Activated T-cell treated with anti-CD3 and anti-CD28 coated beads for 1 hour (primary cell): ENCODE measurements around the gene C11orf54.

Experiments used
- DNase-seq: peaks from one replicate; pipeline ENCODE4 v3.0.0-alpha.2; 2020; ENCODE audit warnings: low read depth

C11orf54 gene

GRCh38 chr11:93741094-93741881 lies at the start of gene C11orf54, which contains the start of gene TAF1D:
TSS of gene C11orf54 (plus strand) at chr11:93741672. CDS start at chr11:93747394, 5,722 bp downstream.
TSS of gene TAF1D (minus strand) at chr11:93741495. CDS start at chr11:93739304, 2,191 bp downstream.
- peak; percentile 91 for DNase-seq

GRCh38 chr11:93694109-93694508 lies 47.4 kb upstream of the C11orf54 start:
- DNase-seq = no peak

- DNase-seq = no peak
These were observed 46.9 kb upstream of the C11orf54 start for GRCh38 chr11:93694557-93694956.

GRCh38 chr11:93697611-93698010 lies 43.9 kb upstream of the C11orf54 start:
- no peak for DNase-seq

GRCh38 chr11:93700830-93701229 lies 40.6 kb upstream of the C11orf54 start:
- no peak for DNase-seq

- no peak for DNase-seq
These were observed 37.2 kb upstream of the C11orf54 start for GRCh38 chr11:93704237-93704636.

- DNase-seq = no peak
These were observed 31.2 kb upstream of the C11orf54 start for GRCh38 chr11:93710239-93710638.

GRCh38 chr11:93712678-93713077 lies 28.8 kb upstream of the C11orf54 start:
- DNase-seq = no peak

- DNase-seq = no peak
These were observed 25.6 kb upstream of the C11orf54 start for GRCh38 chr11:93715797-93716396.

- DNase-seq = no peak
These were observed 24.0 kb upstream of the C11orf54 start for GRCh38 chr11:93717501-93717900.

- no peak for DNase-seq
These were observed 23.4 kb upstream of the C11orf54 start for GRCh38 chr11:93718057-93718563.

GRCh38 chr11:93719310-93719709 lies 22.2 kb upstream of the C11orf54 start:
- DNase-seq = no peak

GRCh38 chr11:93720522-93720921 lies 20.9 kb upstream of the C11orf54 start:
- no peak for DNase-seq

GRCh38 chr11:93724089-93724488 lies 17.4 kb upstream of the C11orf54 start:
- DNase-seq = no peak

GRCh38 chr11:93727985-93728791 lies 13.3 kb upstream of the C11orf54 start:
- DNase-seq = no peak

GRCh38 chr11:93728792-93729128 lies 12.7 kb upstream of the C11orf54 start:
- no peak for DNase-seq

GRCh38 chr11:93729129-93729616 lies 12.3 kb upstream of the C11orf54 start:
- DNase-seq = no peak

GRCh38 chr11:93730108-93731107 lies 11.1 kb upstream of the C11orf54 start:
- DNase-seq = no peak

GRCh38 chr11:93732237-93732892 lies 9.1 kb upstream of the C11orf54 start:
- DNase-seq = no peak

GRCh38 chr11:93733474-93733873 lies 8.0 kb upstream of the C11orf54 start:
- no peak for DNase-seq
